ENCODE results near the gene NT5C1A. TPM values are rescaled to one million over a fixed set of nuclear protein-coding genes. Genes with fewer than 3 reads are reported as not detected.
A peak's percentile ranks its signal among the peaks of the same experiment; 100 is the strongest.

Gene NT5C1A
- total RNA-seq, 2 experiments from 2014 or later, result 0.25 TPM; not detected in 1

- Mint-ChIP-seq H3K27me3 (peaks cover 26% of the 10 kb centered on the region), H3K36me3 (ENCODE audit: low read depth) (no peaks in the 10 kb centered on the region), H3K4me3 (no peak overlapping the region), H3K9me3 (no peaks in the 10 kb centered on the region), H3K27ac (no peak overlapping the region), H3K4me1 (ENCODE audit: low read depth) (peaks cover 22% of the 10 kb centered on the region)
- intact Hi-C loops (cut with micrococcal nuclease), result no loop called here
- ChIA-PET CTCF (interaction anchor here (2.5 kb wide), 1 partner anchor 29 kb away, joined by 8 read pairs; no protein-coding TSS in a partner anchor), POLR2A (no interaction called here)
- DNase-seq (no peak), ATAC-seq (no peak)
- TF ChIP-seq CTCF (IDR thresholded peaks at IDR 0.05), result no peak
Observed at GRCh38 chr1:39687243-39687642, 15.3 kb upstream of the NT5C1A start.

GRCh38 chr1:39685071-39685470 lies 13.2 kb upstream of the NT5C1A start:
- CTCF ChIA-PET, result interaction anchor here (0.8 to 1.9 kb wide), 4 partner anchors 13 to 31 kb away, joined by 3 to 5 read pairs (median 4); partner anchors contain the start of gene NT5C1A
- ATAC-seq, result no peak
- Mint-ChIP-seq H3K27ac (no peak overlapping the region), H3K4me1 (ENCODE audit: low read depth) (peaks cover 20% of the 10 kb centered on the region), H3K27me3 (peaks cover 23% of the 10 kb centered on the region), H3K36me3 (ENCODE audit: low read depth) (no peaks in the 10 kb centered on the region), H3K9me3 (no peaks in the 10 kb centered on the region), H3K4me3 (no peak overlapping the region)
- TF ChIP-seq CTCF (IDR thresholded peaks at IDR 0.05), result no peak
- no peak for DNase-seq
- intact Hi-C loops (cut with micrococcal nuclease), result no loop called here
- POLR2A ChIA-PET, result interaction anchor here (0.6 to 1.1 kb wide), 2 partner anchors 9 to 578 kb away, joined by 3 to 4 read pairs; no protein-coding TSS in a partner anchor

GRCh38 chr1:39684313-39684664 lies 12.4 kb upstream of the NT5C1A start:
- no peak for ATAC-seq

GRCh38 chr1:39683591-39684312 lies 11.8 kb upstream of the NT5C1A start:
- CTCF ChIA-PET, result interaction anchor here (0.7 to 1.9 kb wide), 6 partner anchors 9 to 36 kb away, joined by 3 to 5 read pairs (median 4); partner anchors contain the start of gene NT5C1A
- Mint-ChIP-seq H3K4me1 (ENCODE audit: low read depth) (peaks cover 16% of the 10 kb centered on the region), H3K4me3 (no peak overlapping the region), H3K36me3 (ENCODE audit: low read depth) (no peaks in the 10 kb centered on the region), H3K9me3 (no peaks in the 10 kb centered on the region), H3K27ac (no peak overlapping the region), H3K27me3 (peaks cover 21% of the 10 kb centered on the region)
- peak; percentile 52 for DNase-seq
- intact Hi-C loops (cut with micrococcal nuclease), result no loop called here
- POLR2A ChIA-PET, result interaction anchor here (1.1 to 1.7 kb wide), 3 partner anchors 10 to 55 kb away, joined by 4 read pairs; partner anchors contain the start of gene PPIE
- no peak for TF ChIP-seq CTCF (IDR thresholded peaks at IDR 0.05)
- ATAC-seq, result peak; percentile 61

More at GRCh38 chr1:39684313-39684664, 12.4 kb upstream of the NT5C1A start:
- intact Hi-C loops (cut with micrococcal nuclease), result no loop called here
- Mint-ChIP-seq H3K27me3 (peaks cover 21% of the 10 kb centered on the region), H3K36me3 (ENCODE audit: low read depth) (no peaks in the 10 kb centered on the region), H3K4me1 (ENCODE audit: low read depth) (peaks cover 16% of the 10 kb centered on the region), H3K4me3 (no peak overlapping the region), H3K27ac (no peak overlapping the region), H3K9me3 (no peaks in the 10 kb centered on the region)
- ChIA-PET CTCF (interaction anchor here (0.9 to 1.9 kb wide), 6 partner anchors 8 to 35 kb away, joined by 3 to 5 read pairs (median 4); partner anchors contain the start of gene NT5C1A), POLR2A (interaction anchor here (1.1 to 1.5 kb wide), 2 partner anchors 10 to 54 kb away, joined by 4 read pairs; partner anchors contain the start of gene PPIE)
- no peak for TF ChIP-seq CTCF (IDR thresholded peaks at IDR 0.05)
- DNase-seq, result no peak

GRCh38 chr1:39681999-39682398 lies 10.1 kb upstream of the NT5C1A start:
- no peaks in the 10 kb centered on the region for H3K36me3 Mint-ChIP-seq (ENCODE audit: low read depth)
- H3K27ac Mint-ChIP-seq, result no peak overlapping the region
- ChIA-PET CTCF (interaction anchor here (1.7 to 17.9 kb wide), 4 partner anchors 11 to 26 kb away, joined by 4 to 311 read pairs (median 18); partner anchors contain the start of gene NT5C1A), POLR2A (interaction anchor here (1.7 to 2.4 kb wide), 2 partner anchors 11 to 13 kb away, joined by 4 to 14 read pairs; no protein-coding TSS in a partner anchor)
- peaks cover 16% of the 10 kb centered on the region for H3K4me1 Mint-ChIP-seq (ENCODE audit: low read depth)
- no peaks in the 10 kb centered on the region for H3K9me3 Mint-ChIP-seq
- intact Hi-C loops (cut with micrococcal nuclease), result no loop called here
- no peak for TF ChIP-seq CTCF (IDR thresholded peaks at IDR 0.05)
- no peak for ATAC-seq
- H3K27me3 Mint-ChIP-seq, result peaks cover 14% of the 10 kb centered on the region
- DNase-seq, result no peak
- H3K4me3 Mint-ChIP-seq, result no peak overlapping the region
